ENCODE measurements around the gene CDON. TPM values are rescaled to one million over a fixed set of nuclear protein-coding genes. Genes with fewer than 3 reads are reported as not detected.

CDON gene
- total RNA-seq, 6 donors from 2014 or later, result 4.0 to 24.2 (median 13.5) TPM

- Histone ChIP-seq H3K36me3 (no peaks in the 10 kb centered on the region), H3K9me3 (no peaks in the 10 kb centered on the region), H3K4me1 (peaks cover 0 to 6% (median 2%) of the 10 kb centered on the region in 4 donors), H3K27ac (no peak overlapping the region), H3K27me3 (no peaks in the 10 kb centered on the region), H3K4me3 (no peak overlapping the region)
- 84 to 88% methylated on average over 9 of the region's 9 CpGs for WGBS, 2 donors
- no peak for DNase-seq
- TF ChIP-seq CTCF (IDR thresholded peaks at IDR 0.05) (no peak), POLR2A (IDR thresholded peaks at IDR 0.05) (no peak), POLR2AphosphoS5 (IDR thresholded peaks at IDR 0.05) (no peak)
- ATAC-seq (ENCODE audit: low FRiP score in 2 of 2), result no peak
These were observed 23.0 kb downstream of the CDON start for GRCh38 chr11:126039485-126040271.

GRCh38 chr11:126035718-126036117, 26.9 kb downstream of the CDON start:
- no peak overlapping the region for H3K27ac ChIP-seq
- no peaks in the 10 kb centered on the region for H3K9me3 ChIP-seq
- ATAC-seq (ENCODE audit: low FRiP score in 2 of 2) (no peak), DNase-seq (no peak)
- WGBS, 2 donors, result 77 to 80% methylated on average over 5 of the region's 5 CpGs
- no peaks in the 10 kb centered on the region for H3K27me3 ChIP-seq
- no peaks in the 10 kb centered on the region for H3K36me3 ChIP-seq
- peaks cover 0 to 13% (median 5%) of the 10 kb centered on the region in 4 donors for H3K4me1 ChIP-seq
- no peak overlapping the region for H3K4me3 ChIP-seq
- TF ChIP-seq POLR2A (IDR thresholded peaks at IDR 0.05), result no peak
- no peak for TF ChIP-seq EP300 (IDR thresholded peaks at IDR 0.05)
- no peak for TF ChIP-seq CTCF (IDR thresholded peaks at IDR 0.05)
- no peak for TF ChIP-seq POLR2AphosphoS5 (IDR thresholded peaks at IDR 0.05)

- Histone ChIP-seq H3K27ac (no peak overlapping the region), H3K36me3 (no peaks in the 10 kb centered on the region), H3K9me3 (no peaks in the 10 kb centered on the region), H3K27me3 (no peaks in the 10 kb centered on the region), H3K4me3 (no peak overlapping the region), H3K4me1 (peaks cover 0 to 13% (median 5%) of the 10 kb centered on the region in 4 donors)
- TF ChIP-seq POLR2A (IDR thresholded peaks at IDR 0.05) (no peak), CTCF (IDR thresholded peaks at IDR 0.05) (no peak), POLR2AphosphoS5 (IDR thresholded peaks at IDR 0.05) (no peak), EP300 (IDR thresholded peaks at IDR 0.05) (no peak)
- WGBS, 2 donors, result 47 to 63% methylated on average over 5 of the region's 5 CpGs
- ATAC-seq (ENCODE audit: low FRiP score in 2 of 2), result no peak
- DNase-seq, result no peak
These were observed 27.7 kb downstream of the CDON start for GRCh38 chr11:126034933-126035425.

- H3K9me3 ChIP-seq, result no peaks in the 10 kb centered on the region
- DNase-seq, result no peak
- ATAC-seq (ENCODE audit: low FRiP score in 2 of 2), result no peak
- H3K4me3 ChIP-seq, result no peak overlapping the region
- TF ChIP-seq CTCF (IDR thresholded peaks at IDR 0.05) (no peak), POLR2A (IDR thresholded peaks at IDR 0.05) (no peak), POLR2AphosphoS5 (IDR thresholded peaks at IDR 0.05) (no peak)
- no peaks in the 10 kb centered on the region for H3K27me3 ChIP-seq
- H3K27ac ChIP-seq, result no peak overlapping the region
- H3K36me3 ChIP-seq, result no peaks in the 10 kb centered on the region
- peaks cover 0 to 13% (median 5%) of the 10 kb centered on the region in 4 donors for H3K4me1 ChIP-seq
- WGBS, 2 donors, result 34 to 39% methylated on average over 10 of the region's 10 CpGs
These were observed 28.4 kb downstream of the CDON start for GRCh38 chr11:126034039-126034932.
